ENCODE data around the gene BICDL2.

BICDL2 gene

DNA sequence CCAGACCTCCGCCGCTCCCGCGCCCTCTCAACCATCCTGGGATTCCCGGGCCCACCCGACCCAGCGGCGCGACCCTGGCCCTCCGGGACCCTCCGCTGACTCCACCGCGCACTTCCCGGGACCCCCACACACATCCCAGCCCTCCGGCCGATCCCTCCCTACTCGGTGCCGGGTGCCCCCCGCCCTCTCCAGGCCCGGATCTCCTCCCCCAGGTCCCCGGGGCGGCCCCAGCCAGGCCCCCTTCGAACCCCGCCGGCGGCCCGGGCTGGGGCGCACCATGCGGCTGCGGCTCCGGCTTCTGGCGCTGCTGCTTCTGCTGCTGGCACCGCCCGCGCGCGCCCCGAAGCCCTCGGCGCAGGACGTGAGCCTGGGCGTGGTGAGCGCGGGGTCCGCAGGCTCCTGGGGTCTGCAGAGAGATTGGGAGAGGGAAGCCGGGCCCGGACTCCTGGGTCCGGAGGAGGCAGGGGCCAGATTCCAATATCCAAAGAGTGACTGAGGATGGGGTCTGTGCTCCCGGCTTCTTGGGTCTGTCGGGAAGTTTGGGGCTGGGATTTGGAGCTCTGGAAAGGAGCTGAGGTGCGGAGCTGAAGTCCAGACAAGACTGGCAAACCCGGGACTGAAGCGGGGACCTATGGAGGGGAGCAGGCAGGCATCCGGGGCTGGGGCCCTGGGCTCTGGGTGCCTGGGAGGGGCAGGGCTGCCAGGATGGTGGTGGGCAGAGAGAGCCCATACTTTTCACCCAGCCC lies 10.1 kb upstream of the BICDL2 start:
- DNase-seq (ENCODE audit: low read depth) = no peak

DNA sequence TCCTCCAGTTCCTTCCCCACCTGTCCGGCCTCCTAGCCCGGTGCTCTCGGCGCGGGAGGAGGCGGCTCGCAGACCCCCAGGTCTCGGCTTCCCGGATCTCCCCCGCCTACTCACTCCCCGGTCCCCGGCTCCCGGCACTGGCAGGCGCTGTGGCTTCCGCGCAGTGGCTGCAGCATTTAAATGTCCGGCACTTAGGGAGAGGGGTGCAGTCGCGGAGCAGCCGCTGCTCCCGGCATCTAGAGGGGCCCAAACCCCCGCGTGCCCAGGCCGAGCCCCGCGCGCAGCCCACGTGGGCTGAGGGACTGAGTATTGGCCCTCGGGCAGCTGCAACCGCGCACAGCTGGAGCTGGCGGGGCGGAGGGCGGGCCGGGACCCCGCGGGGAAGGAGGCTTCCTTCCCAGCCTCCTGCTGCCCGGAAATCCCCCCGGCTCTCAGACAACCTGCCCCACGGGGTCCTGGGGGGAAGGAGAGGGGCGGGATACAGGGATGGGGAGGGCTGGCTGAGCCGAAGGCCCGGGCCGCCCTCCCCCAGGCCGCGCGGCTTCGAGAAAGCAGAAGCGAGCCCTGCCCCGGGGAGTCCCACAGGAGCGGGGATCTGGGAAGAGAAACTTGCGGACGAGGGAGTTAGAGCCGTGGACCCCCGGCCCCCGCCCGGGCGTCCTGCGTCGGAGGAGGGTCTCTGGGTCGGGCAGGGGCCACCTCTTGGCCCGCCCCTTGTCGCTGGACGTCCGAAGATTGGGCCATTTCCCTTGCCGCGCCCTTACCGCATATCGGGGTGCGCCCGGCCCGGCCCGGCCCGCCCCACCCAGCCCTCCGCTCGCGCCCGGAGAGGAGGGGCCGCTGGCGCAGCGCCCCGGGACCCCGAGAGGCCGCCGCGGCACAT lies 9.3 kb upstream of the BICDL2 start, which contains the start of gene MMP25:
Gene MMP25, plus strand, starts transcription at position 804 of the 883 bp plus-strand sequence. CDS start 357 bp downstream, outside the sequence.
- DNase-seq (ENCODE audit: low read depth) = no peak

DNA sequence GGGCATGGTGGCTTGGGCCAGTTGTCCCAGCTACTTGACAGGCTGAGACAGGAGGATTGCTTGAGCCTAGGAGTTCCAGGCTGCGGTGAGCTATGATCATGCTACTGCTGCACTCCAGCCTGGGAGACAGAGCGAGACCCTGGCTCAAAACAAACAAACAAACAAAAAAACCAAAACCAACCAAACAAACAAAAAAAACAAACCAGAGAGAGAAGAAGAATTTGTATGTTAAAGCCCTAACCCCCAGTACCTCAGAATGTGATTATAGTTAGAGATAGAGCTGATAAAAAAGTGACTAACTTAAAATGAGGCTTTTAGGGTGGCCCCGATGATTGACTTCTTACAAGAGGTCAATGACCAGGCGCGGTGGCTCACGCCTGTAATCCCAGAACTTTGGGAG lies 8.0 kb upstream of the BICDL2 start:
- no peak for DNase-seq (ENCODE audit: low read depth)

DNA sequence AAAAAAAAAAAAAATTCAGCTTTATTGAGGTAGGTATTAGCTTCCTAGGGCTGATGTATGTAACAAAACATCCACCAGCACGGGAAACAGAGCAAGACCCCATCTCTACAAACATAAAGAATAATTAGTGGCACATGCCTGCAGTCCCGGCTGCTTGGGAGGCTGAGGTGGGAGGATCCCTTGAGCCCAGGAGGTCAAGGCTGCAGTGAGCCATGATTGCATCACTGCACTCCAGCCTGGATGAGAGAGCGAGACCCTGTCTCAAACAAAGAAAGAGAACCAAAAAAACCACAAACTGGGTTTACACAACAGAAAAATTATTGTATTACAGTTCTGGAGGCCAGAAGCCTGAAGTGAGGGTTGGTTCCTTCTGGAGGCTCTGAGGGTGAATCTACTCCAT lies 5.6 kb upstream of the BICDL2 start:
- DNase-seq (ENCODE audit: low read depth) = no peak

DNA sequence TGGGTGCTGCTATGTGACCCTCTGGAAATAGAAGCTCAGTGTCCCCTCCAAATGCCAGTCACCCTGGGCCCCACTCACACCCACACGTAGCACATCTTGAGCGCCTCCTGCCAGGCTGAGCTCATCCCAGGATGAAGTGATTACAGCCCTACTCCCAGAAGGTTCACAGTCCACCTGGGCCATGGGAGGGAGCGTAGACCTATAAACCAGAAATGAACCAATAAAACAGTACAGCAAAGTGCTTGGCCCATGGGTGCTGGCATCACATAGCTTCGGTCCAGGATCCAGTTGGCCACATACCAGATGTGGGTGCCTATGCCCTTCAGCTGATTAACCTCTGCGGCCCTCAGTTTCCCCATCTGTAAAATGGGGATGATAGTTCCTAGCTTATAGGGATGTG lies 2.2 kb upstream of the BICDL2 start:
- DNase-seq (ENCODE audit: low read depth) = no peak

DNA sequence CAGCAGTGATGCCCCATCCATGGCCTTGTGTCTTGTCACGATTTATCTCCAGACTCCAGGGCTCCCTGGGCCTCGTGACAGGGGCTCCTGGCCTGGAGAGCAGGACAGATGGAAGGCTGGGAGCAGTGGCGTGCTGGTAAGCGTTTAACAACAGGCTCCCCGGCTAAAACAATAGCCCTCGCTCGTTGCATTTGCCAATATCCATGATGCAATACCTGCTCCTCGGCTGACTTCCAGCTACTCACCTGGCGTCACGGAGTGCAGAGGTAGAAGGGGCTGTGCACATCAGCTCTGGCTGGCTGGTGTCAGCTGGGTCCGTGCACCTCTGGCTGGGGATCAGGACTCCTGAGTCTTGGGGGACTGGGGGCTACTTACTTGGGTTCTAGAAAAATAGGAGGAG lies 1.5 kb upstream of the BICDL2 start:
- no peak for DNase-seq (ENCODE audit: low read depth)

DNA sequence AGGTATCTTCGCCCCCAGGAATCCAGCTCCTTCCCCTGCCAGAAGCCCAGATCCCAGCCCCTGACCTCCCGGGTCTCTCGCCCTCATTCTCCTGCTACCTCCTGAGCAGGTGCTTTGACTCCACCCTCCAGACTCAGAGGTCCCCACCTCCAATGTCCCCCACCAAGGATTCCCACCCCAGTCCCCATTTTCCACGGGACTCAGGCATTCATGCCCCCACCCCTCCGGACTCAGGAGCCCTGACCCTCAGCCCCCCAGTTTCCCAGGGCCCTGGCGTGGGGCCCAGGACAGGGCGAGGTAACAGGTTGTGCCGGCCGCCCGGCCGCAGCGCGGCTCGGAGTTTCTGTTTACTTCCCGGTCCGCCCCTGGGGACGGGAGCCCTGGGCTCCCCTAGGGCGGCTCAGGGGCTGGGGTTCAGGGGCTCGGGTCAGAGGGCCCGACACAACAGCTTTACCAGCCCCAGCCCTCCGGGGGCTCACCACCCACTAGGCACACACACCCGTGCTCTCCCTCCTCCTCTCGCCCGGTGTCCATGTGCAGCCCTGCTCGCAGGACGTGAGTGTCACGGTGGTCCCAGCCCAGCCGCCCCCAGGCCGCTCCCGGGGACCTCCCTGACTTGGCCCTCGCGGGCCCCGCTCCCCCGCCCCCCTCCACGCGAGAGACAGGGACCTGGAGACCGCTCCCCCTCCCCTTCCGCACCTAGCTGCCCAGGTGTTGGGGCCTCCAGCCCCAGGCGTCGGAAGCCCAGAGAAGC lies 595 bp downstream of the BICDL2 start:
- DNase-seq (ENCODE audit: low read depth) = no peak

DNA sequence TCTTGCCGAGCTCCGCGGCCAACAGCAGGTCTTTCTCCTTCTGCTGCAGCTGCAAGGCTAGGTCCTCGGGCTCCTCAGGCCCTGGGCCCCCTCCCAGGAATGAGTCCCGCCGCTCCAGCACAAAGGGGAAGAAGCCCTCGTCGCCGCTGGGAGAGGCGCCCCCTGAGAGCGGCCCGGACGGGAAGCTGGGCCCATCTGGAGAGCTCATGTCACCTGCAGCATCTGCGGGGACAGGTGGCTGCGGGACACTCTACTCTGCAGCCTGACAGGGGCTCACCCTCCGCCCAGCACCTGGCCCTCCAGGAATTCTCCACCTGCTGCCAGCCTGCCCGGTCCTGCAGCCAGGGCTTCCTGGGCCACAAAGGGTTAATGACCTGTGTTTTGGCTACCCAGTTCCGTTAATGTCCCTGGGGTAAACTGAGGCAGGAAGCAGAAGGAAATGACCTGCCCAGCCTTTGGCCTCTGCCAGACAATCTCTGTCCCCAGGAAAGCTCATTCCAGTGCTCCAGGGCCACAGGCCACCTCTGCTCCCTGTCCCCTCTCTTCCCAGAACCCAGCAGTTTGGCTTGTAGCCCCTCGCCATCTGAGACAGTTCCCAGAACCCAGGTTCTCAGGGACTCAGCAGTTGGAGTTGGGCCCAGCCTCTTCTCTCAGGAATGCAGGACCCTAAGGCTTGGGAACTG lies 1.3 kb downstream of the BICDL2 start:
- no peak for DNase-seq (ENCODE audit: low read depth)

DNA sequence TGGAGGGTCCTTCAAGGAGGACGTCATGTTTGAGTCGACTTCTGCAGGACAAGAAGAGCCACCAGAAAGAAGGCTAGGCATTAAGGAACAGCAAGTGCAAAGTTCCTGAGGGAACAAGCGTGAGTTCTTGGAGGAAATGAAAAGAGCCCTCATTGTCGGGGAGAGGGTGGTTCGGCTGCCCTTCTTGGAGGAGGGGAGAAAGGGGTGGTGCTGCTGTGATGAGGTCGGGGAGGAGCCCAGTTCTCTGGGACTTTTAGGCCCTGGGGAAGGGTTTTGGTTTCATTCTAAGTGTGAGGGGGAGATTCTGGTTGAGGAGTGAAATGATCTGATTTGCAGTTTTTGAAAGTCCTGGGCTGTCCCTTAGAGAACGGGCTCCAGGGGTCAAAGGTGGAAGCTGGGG lies 4.1 kb downstream of the BICDL2 start:
- DNase-seq (ENCODE audit: low read depth) = no peak

DNA sequence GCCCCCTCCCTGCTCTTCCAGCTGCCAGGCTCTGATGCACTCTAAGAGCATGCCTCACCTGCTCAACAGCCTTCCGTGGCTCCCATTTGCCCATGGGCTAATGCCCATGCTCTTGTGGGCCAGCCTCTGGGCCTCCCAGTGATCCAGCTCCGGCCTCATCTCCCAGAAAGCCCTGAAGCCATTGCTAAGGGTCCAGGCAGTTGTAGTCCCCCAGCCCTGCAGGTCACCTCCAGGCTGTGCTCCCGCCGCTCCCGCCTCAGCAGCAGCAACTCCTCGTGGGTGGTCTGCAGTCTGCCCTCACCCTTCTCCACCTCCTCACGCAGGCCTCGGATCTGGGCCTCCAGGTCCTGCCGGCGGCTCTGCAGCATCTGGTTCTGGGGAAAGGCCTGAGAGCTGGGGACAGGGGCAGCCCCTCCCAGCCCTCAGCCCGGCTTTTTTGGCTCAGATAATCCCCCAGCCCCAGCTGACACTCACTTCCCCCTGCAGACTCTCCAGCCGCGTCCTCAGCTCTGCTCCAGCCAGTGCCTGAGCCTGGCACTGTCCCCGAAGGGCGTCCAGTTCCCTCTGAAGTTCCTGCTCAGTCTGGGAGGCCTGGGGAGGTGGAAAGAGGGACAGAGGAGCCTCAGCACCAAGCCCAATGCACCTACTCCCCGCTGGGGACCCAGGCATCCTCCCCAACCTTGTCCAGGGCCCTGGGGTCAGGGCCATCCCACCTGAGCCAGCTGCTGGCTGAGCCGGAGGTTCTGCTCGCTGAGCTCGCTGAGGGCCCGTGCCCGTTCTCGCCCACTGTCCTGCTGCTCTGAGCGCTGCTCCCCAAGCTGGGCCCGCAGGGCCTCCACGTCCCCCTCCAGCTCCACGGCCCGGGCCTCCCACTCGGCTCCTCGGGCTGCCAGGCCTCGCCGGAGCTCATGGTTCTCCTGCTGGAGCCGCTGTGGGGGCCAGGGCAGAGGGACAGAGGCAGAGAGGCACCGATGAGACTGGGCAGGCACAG lies 6.2 kb downstream of the BICDL2 start:
- no peak for DNase-seq (ENCODE audit: low read depth)

DNA sequence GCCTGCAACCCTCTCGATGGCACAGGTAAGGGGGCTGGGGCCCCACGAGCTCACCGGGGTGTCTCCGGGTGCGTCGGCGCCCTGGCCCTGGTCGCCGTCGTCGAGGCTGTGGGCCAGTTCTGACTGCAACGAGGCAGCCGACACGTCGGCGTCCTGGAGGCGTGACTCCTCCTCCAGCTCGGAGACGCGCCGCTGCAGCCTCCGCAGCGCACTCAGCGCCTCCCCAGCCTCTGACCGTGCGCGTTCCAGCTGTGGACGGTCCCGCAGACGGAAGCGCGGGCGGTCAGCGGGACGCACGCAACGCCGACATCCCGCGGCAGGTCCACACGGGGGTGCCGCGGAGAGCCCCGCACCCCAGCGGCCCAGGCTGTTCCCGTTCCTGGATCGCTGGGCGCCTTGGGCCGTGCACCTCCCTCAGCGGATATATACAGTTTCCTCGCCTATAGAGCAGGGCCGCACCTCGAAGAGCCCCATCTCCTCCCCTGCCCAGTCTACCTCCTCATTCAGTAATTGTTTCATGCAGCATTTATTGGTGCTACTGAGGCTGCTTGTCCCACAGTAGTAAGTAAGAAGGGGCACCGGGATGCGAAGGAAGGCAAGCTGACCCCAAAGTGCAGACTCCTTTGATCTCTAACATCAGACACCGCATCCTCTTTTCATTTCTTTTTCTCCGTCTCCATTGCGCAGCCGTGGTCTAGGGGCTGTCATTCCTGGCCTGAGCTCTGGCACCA lies 7.1 kb downstream of the BICDL2 start:
- peak; percentile 25 for DNase-seq (ENCODE audit: low read depth)

DNA sequence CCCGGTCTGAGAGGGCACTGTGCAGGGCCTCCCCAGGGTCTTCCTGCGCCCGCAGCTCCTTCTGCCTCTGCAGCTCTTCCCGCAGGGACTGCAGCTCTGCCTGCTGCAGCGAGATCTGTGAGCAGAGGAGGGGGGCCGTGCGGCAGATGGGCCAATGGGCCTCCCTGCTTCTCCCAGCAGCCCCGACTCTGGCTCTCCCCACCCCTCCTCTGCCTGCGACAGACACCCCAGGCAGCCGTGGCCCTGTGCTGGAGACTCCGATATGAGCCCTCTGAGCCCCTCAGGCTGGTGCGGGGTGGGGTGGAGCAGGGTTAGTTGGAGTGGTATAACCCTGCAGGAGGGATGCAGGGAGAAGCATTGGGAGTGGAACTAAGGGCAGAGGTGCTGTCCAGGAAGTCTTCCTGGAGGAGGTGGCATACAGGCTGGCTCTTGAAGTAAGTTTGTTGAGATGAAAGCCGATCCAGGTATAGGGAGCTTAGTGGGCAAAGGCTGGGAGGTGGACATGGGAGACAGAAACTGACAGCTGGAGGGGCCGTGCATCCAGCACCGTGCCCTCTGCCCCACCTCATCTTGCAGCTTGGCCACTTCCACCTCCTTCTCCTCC lies 7.9 kb downstream of the BICDL2 start:
- no peak for DNase-seq (ENCODE audit: low read depth)

DNA sequence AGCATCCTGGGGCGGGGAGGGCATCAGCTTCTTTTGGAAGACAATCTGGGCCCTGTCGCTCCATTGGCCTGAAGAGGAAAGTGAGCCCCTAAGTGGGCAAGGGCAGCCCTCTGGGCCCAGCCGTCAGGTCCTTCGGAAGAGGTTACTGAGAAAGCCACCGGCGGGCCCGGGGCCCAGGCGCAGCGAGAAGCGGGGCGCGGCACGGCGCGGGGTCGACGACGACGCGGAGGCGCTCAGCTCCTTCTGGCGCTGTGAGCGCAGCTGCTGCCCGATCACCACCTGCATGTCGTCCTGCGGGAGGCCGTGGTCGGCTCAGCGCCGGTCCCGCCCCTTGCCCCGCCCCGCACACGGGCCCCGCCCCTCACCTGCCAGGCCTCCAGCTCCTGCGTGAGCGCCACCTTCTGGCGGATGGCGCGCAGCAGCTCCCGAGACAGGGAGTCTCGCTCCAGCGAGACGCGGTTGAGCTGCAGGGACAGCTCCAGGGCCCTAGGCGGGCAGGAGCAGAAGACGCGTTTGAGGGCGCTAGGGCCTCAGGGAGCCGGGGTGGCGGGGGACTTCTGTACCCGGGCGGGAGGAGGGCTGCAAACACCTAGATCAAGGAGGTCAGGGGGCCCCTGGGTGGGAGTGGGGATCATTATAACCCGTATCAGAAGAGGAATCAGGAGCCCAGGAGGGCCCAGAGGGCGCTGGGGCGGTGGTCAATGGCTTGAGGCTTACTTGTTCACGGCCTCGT lies 8.6 kb downstream of the BICDL2 start:
- DNase-seq (ENCODE audit: low read depth) = peak; percentile 84

DNA sequence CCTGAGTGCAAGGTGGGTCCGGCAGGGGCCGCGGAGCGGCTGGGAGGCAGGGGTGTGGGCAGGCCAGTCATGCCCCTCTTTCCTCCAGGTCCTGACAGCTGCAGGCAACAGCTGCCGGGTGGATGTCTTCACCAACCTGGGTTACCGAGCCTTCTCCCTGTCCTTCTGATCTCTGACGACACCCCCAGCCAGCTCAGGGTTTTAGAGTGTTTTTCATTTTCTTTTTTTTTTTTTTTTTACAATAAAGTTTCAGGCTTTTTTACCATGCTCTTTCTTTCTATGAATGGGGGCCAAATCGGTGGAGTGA lies 9.3 kb downstream of the BICDL2 start:
- DNase-seq (ENCODE audit: low read depth) = no peak

DNA sequence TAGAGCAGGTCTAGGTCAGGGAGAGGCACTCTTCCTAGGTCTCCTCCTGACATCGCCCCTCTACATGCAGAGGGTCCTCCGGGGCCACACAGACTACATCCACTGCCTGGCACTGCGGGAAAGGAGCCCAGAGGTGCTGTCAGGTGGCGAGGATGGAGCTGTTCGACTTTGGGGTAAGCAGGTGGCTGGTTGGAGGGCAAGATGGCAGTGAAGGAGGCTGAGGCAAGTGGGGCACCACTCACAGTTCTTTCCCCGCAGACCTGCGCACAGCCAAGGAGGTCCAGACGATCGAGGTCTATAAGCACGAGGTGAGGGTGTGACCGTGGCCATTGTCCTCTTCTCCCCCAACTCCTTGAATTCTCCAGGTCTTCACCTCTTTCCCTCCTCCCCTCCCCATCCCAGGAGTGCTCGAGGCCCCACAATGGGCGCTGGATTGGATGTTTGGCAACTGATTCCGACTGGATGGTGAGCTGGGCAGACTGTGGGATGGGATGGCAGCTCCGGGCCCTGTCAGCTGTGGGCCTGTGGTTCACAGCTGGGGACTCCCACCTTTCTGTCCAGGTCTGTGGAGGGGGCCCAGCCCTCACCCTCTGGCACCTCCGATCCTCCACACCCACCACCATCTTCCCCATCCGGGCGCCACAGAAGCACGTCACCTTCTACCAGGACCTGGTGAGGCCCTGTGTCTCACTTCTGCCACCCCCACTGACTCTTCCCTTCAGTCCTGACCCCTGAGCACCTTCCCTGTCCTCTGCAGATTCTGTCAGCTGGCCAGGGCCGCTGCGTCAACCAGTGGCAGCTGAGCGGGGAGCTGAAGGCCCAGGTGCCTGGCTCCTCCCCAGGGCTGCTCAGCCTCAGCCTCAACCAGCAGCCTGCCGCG lies 9.9 kb downstream of the BICDL2 start:
- no peak for DNase-seq (ENCODE audit: low read depth)

DNA sequence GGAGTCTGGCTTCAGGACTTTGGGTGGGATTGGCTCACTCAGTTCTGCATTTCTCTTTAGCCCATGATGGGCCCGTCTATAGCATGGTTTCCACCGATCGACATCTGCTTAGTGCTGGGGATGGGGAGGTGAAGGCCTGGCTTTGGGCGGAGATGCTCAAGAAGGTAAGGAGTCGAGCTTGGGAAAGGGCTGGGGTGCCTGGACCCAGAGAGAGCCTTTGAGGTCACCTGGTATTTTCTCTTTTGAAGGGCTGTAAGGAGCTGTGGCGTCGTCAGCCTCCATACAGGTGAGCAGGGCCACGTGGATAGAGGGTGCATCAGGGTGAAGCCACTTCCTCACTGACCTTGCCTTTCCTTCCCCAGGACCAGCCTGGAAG lies 10.8 kb downstream of the BICDL2 start:
- no peak for DNase-seq (ENCODE audit: low read depth)

DNA sequence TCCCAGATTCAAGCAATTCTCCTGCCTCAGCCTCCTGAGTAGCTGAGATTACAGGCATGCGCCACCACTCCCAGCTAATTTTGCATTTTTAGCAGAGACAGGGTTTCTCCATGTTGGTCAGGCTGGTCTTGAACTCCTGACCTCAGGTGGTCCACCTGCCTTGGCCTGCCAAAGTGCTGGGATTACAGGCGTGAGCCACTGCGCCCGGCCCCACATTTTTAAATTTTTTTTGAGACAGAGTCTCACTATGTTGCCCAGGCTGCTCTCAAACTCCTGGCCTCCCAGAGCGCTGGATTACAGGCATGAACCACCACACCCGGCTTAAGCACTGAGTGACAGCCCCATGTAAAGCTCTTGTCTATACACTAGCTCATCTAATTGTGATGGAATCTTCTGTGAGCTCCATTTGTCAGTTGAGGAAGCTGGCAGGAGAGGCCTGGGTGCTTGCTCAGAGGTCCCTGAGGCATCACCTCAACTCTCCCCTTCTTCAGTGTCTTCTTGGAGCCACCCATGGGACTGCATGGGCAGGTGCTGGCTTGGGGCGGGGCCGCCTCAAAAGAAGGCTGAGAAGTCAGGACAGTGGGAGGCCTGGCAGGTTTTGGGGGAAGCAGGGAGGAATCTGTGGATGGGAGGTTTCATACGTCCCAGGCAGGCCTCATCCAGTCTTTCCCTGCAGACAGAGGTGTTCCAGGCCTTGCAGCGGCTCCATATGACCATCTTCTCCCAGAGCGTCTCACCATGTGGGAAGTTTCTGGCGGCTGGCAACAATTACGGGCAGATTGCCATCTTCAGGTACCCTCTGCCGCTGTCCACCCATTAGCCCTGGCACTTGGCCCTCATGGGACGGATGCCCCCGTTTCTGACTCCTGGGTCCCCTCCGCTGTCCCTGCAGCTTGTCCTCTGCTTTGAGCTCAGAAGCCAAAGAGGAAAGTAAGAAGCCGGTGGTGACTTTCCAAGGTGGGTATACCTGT lies 11.4 kb downstream of the BICDL2 start:
- DNase-seq (ENCODE audit: low read depth) = no peak
